ENCODE measurements around the gene SKIC3.

Gene SKIC3

DNA sequence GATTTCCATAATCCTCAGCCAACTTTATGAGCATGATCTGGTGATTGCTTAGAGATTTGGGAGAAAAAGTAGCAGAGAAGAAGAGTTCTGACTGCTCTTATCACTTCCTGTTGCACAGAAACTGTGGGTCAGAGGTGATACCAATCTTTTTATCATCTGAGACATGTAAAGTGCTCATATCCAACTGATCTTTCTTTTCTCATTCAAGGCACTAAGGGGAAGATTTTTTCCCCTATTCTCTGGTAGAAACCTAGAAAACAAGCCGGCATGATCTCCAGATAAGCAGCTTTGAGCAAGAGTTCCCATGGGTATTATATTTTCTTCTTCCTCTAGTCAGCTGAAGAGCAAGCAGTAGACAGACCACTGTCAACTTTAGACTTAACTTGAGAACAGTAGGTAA lies 36.1 kb upstream of the SKIC3 start:
- TF ChIP-seq, protein P1, sequence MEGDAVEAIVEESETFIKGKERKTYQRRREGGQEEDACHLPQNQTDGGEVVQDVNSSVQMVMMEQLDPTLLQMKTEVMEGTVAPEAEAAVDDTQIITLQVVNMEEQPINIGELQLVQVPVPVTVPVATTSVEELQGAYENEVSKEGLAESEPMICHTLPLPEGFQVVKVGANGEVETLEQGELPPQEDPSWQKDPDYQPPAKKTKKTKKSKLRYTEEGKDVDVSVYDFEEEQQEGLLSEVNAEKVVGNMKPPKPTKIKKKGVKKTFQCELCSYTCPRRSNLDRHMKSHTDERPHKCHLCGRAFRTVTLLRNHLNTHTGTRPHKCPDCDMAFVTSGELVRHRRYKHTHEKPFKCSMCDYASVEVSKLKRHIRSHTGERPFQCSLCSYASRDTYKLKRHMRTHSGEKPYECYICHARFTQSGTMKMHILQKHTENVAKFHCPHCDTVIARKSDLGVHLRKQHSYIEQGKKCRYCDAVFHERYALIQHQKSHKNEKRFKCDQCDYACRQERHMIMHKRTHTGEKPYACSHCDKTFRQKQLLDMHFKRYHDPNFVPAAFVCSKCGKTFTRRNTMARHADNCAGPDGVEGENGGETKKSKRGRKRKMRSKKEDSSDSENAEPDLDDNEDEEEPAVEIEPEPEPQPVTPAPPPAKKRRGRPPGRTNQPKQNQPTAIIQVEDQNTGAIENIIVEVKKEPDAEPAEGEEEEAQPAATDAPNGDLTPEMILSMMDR (IDR thresholded peaks at IDR 0.05; ENCODE audit: unreplicated experiment in 3 of 3): no peak
- H3K9me3 Mint-ChIP-seq: no peaks in the 10 kb centered on the region
- no peaks in the 10 kb centered on the region for H3K27me3 Mint-ChIP-seq (ENCODE audit: low read depth)
- no peaks in the 10 kb centered on the region for H3K4me1 Mint-ChIP-seq
- H3K36me3 Mint-ChIP-seq (ENCODE audit: low read depth): peaks cover 15% of the 10 kb centered on the region
- no peak overlapping the region for H3K27ac Mint-ChIP-seq
- no peak overlapping the region for H3K4me3 Mint-ChIP-seq

DNA sequence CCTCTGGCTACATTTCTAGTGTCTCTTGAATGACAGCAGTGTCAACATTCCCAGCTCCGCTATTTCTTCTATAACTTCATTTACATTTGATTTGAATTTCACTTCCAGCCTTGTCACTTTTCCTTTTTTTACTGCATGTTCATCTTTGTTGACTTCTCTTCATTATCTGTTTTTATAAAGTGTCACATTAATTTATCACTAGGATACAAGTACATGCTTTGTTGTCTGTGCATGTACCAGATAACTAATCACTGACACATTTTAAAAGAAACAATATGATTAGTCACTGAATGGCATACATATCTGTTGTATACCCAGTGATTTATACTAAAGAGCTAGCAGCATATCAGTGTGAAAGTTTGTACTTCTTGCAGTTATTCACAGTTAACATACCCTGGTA lies 29.2 kb upstream of the SKIC3 start:
- no peaks in the 10 kb centered on the region for H3K27me3 Mint-ChIP-seq (ENCODE audit: low read depth)
- H3K4me1 Mint-ChIP-seq: no peaks in the 10 kb centered on the region
- H3K9me3 Mint-ChIP-seq: no peaks in the 10 kb centered on the region
- H3K4me3 Mint-ChIP-seq: no peak overlapping the region
- H3K27ac Mint-ChIP-seq: no peak overlapping the region
- peaks cover 19% of the 10 kb centered on the region for H3K36me3 Mint-ChIP-seq (ENCODE audit: low read depth)
- TF ChIP-seq, protein P1 (IDR thresholded peaks at IDR 0.05; ENCODE audit: unreplicated experiment in 3 of 3): no peak

DNA sequence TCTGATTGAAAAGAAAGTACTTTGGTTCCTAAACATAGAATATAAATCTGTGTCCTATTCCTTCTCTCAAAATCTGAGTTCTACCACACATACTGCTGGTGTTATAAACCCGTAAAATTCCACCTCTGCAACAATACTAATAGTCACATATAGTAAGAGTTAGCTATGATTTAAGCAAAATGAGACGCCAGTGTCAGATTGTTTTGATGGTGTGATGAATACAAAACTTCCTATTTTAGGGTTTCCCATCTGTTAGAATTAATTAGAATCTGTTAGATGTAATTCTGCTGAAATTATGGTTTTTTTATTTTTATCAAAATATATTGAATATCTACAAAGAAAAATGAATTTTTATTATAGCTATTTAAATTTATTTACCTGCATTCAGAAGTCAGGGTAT lies 26.8 kb upstream of the SKIC3 start:
- Mint-ChIP-seq H3K4me1 (no peaks in the 10 kb centered on the region), H3K27me3 (ENCODE audit: low read depth) (no peaks in the 10 kb centered on the region), H3K9me3 (no peaks in the 10 kb centered on the region), H3K27ac (no peak overlapping the region), H3K36me3 (ENCODE audit: low read depth) (peaks cover 17% of the 10 kb centered on the region), H3K4me3 (no peak overlapping the region)
- TF ChIP-seq, protein P1 (IDR thresholded peaks at IDR 0.05; ENCODE audit: unreplicated experiment in 3 of 3): no peak

DNA sequence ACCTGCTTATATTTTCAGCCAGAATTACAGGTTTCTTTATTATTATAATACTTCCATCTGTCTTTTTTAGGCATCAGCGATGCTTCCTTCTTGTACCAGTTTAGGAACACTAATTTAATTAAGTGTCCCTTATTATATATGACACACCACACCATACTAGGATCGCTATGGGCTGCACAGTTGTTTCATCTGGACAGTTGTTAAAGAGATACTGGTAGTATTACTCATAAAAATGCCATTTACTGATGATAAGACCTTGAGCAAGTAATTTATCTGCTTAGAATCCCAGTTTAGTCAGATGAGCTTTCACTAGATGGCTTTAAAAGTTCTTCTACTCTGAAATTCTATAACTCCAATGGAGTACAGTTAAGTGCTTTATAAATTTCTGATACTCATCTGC lies 17.2 kb upstream of the SKIC3 start:
- Mint-ChIP-seq H3K9me3 (peaks cover 8% of the 10 kb centered on the region), H3K4me1 (no peaks in the 10 kb centered on the region), H3K4me3 (no peak overlapping the region), H3K27ac (no peak overlapping the region), H3K27me3 (ENCODE audit: low read depth) (no peaks in the 10 kb centered on the region), H3K36me3 (ENCODE audit: low read depth) (peaks cover 42% of the 10 kb centered on the region)
- TF ChIP-seq, protein P1 (IDR thresholded peaks at IDR 0.05; ENCODE audit: unreplicated experiment in 3 of 3): no peak

DNA sequence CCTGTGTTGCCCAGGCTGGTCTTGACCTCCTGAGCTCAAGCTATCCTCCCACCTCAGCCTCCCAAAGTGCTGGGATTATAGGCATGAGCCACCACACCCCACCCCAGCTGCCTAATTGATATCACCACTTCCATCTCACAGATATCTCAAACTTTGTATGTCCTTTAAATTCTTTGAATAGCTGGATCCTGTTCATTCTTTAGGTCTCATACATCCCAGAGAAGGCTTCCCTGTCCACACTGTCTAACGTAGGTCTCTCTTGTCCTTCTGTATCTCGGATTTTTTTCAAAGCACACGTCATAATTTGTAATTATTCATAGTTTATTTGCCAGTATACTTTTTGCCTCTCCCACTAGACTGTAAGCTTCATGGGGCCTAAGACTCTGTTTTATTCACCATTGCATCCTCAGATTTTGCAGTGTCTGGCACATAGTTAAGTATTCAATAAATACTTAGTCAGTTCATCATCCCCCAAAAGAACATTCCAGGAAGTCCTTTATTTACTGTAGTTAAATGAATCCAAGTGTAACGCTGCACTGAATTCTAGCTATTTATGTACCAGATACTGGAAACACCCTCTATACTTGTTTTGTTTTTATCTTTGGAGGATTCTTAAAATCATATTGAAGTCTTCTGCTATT lies 10.6 kb upstream of the SKIC3 start:
- no peak overlapping the region for H3K27ac Mint-ChIP-seq
- TF ChIP-seq, protein P1 (IDR thresholded peaks at IDR 0.05; ENCODE audit: unreplicated experiment in 3 of 3): no peak
- H3K36me3 Mint-ChIP-seq (ENCODE audit: low read depth): peaks cover 11% of the 10 kb centered on the region
- H3K27me3 Mint-ChIP-seq (ENCODE audit: low read depth): no peaks in the 10 kb centered on the region
- no peak overlapping the region for H3K4me3 Mint-ChIP-seq
- peaks cover 8% of the 10 kb centered on the region for H3K4me1 Mint-ChIP-seq
- no peaks in the 10 kb centered on the region for H3K9me3 Mint-ChIP-seq

DNA sequence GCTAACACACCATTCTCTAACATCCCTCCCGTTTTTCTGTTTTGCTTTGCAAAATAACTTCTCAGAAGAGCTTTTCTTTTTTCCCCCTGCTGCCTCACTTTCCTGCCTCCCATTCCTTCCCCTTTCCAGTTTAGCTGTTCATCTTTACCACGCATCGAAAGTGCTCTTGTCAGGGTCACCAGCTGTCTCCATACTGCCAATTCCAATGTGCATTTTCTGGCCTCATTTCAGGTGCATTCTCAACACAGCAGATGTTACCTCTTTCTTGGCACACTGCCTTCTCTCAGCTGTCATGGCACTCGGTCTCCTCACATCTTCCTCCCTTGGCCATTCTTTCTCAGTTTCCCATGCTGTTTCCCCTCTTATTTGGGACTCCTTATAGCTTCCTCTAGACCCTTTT lies 9.7 kb upstream of the SKIC3 start:
- Mint-ChIP-seq H3K27me3 (ENCODE audit: low read depth) (no peaks in the 10 kb centered on the region), H3K4me3 (no peak overlapping the region), H3K9me3 (no peaks in the 10 kb centered on the region), H3K4me1 (peaks cover 8% of the 10 kb centered on the region), H3K27ac (no peak overlapping the region), H3K36me3 (ENCODE audit: low read depth) (peaks cover 11% of the 10 kb centered on the region)
- TF ChIP-seq, protein P1 (IDR thresholded peaks at IDR 0.05; ENCODE audit: unreplicated experiment in 3 of 3): no peak
